Measurements from ENCODE around the gene DSCAM. TPM values are rescaled to one million over a fixed set of nuclear protein-coding genes. Genes with fewer than 3 reads are reported as not detected.

The DSCAM gene
- total RNA-seq, 1 donor from 2014 or later, result 0.21 TPM

- Mint-ChIP-seq H3K9me3 (ENCODE audit: unreplicated experiment) (peaks cover 30% of the 10 kb centered on the region), H3K36me3 (ENCODE audit: low read depth, unreplicated experiment) (no peaks in the 10 kb centered on the region), H3K27ac (ENCODE audit: unreplicated experiment) (no peak overlapping the region), H3K4me1 (ENCODE audit: unreplicated experiment) (no peaks in the 10 kb centered on the region), H3K27me3 (ENCODE audit: unreplicated experiment) (peaks cover 3% of the 10 kb centered on the region), H3K4me3 (ENCODE audit: unreplicated experiment) (no peak overlapping the region)
- TF ChIP-seq CTCF (IDR thresholded peaks at IDR 0.05; ENCODE audit: unreplicated experiment), result no peak
- no peak for DNase-seq (ENCODE audit: low spot score)
These were observed 686.0 kb downstream of the DSCAM start for GRCh38 chr21:40160911-40161310.

DNA sequence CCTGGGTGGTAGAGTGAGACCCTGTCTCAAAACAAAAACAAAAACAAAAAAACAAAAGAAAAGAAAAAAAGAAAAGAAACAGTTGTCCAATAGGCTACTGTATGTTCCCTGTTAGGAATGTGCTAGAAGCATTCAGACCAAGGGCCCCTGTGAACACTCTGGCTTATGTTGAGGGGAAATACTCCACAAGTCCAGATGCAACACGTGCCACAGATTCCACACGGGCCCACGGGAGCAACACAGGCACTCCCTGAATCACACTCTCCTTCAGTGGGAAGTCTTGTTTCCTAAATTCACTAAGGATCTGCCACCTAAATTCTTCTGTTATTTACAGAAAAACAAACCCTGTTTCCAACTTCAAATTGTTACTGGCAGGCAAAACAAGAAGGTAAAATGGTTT lies 688.6 kb downstream of the DSCAM start:
- H3K9me3 Mint-ChIP-seq (ENCODE audit: unreplicated experiment), result peaks cover 35% of the 10 kb centered on the region
- no peak overlapping the region for H3K27ac Mint-ChIP-seq (ENCODE audit: unreplicated experiment)
- DNase-seq (ENCODE audit: low spot score), result no peak
- H3K4me3 Mint-ChIP-seq (ENCODE audit: unreplicated experiment), result no peak overlapping the region
- no peak for TF ChIP-seq CTCF (IDR thresholded peaks at IDR 0.05; ENCODE audit: unreplicated experiment)
- peaks cover 5% of the 10 kb centered on the region for H3K36me3 Mint-ChIP-seq (ENCODE audit: low read depth, unreplicated experiment)
- no peaks in the 10 kb centered on the region for H3K4me1 Mint-ChIP-seq (ENCODE audit: unreplicated experiment)
- H3K27me3 Mint-ChIP-seq (ENCODE audit: unreplicated experiment), result peaks cover 3% of the 10 kb centered on the region

DNA sequence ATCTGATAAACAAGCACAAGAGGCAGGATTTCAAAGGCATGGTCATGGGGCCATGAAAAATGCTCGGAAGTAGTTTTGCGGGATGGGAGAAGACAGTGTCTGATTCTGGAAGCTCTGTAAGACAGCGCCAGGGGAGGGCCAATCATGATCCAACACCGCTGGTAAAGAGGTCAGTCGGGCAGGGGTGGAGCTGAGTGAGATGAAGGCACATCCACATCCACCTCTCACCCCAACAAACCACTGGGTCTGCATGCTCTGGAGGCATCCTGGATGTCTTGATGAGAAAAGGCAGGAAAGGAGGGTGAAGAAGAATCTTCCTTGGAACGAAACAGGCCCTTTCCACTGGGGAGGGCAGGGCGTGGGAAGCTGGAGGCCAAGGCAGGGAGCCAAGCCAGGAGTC lies 691.4 kb downstream of the DSCAM start:
- peaks cover 3% of the 10 kb centered on the region for H3K27me3 Mint-ChIP-seq (ENCODE audit: unreplicated experiment)
- no peak for DNase-seq (ENCODE audit: low spot score)
- H3K36me3 Mint-ChIP-seq (ENCODE audit: low read depth, unreplicated experiment), result peaks cover 11% of the 10 kb centered on the region
- no peak overlapping the region for H3K4me3 Mint-ChIP-seq (ENCODE audit: unreplicated experiment)
- no peak for TF ChIP-seq CTCF (IDR thresholded peaks at IDR 0.05; ENCODE audit: unreplicated experiment)
- no peak overlapping the region for H3K27ac Mint-ChIP-seq (ENCODE audit: unreplicated experiment)
- peaks cover 44% of the 10 kb centered on the region for H3K9me3 Mint-ChIP-seq (ENCODE audit: unreplicated experiment)
- H3K4me1 Mint-ChIP-seq (ENCODE audit: unreplicated experiment), result no peaks in the 10 kb centered on the region

- DNase-seq (ENCODE audit: low spot score), result no peak
- no peak for TF ChIP-seq CTCF (IDR thresholded peaks at IDR 0.05; ENCODE audit: unreplicated experiment)
- H3K27me3 Mint-ChIP-seq (ENCODE audit: unreplicated experiment), result peaks cover 3% of the 10 kb centered on the region
- H3K27ac Mint-ChIP-seq (ENCODE audit: unreplicated experiment), result no peak overlapping the region
- H3K4me1 Mint-ChIP-seq (ENCODE audit: unreplicated experiment), result no peaks in the 10 kb centered on the region
- no peak overlapping the region for H3K4me3 Mint-ChIP-seq (ENCODE audit: unreplicated experiment)
- H3K36me3 Mint-ChIP-seq (ENCODE audit: low read depth, unreplicated experiment), result peaks cover 11% of the 10 kb centered on the region
- peaks cover 31% of the 10 kb centered on the region for H3K9me3 Mint-ChIP-seq (ENCODE audit: unreplicated experiment)
These were observed 693.6 kb downstream of the DSCAM start for GRCh38 chr21:40153351-40153750.

DNA sequence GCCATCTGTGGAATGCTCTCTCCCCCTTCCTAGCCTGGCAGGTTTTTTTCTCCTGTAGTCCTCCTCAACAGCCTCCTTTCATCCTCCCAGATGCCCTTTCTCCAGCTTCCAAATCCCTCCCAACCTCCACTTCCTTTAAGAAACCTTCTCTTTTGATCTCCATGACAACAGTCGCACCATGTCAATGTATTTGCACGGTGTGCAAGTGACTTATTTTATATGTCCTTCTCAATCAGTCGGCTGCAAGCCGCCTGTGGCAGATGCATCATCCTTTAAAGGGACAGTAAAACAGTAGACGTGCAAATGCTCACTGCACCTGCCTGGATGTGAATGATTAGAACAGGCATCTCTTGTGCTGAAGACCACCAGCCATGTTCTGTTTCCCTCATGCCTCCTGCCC lies 694.5 kb downstream of the DSCAM start:
- H3K4me3 Mint-ChIP-seq (ENCODE audit: unreplicated experiment), result no peak overlapping the region
- H3K36me3 Mint-ChIP-seq (ENCODE audit: low read depth, unreplicated experiment), result peaks cover 11% of the 10 kb centered on the region
- H3K27ac Mint-ChIP-seq (ENCODE audit: unreplicated experiment), result no peak overlapping the region
- H3K27me3 Mint-ChIP-seq (ENCODE audit: unreplicated experiment), result peaks cover 3% of the 10 kb centered on the region
- TF ChIP-seq CTCF (IDR thresholded peaks at IDR 0.05; ENCODE audit: unreplicated experiment), result no peak
- DNase-seq (ENCODE audit: low spot score), result no peak
- peaks cover 31% of the 10 kb centered on the region for H3K9me3 Mint-ChIP-seq (ENCODE audit: unreplicated experiment)
- no peaks in the 10 kb centered on the region for H3K4me1 Mint-ChIP-seq (ENCODE audit: unreplicated experiment)

Data from endothelial cell (in vitro differentiated cells).